Suprapubic skin (tissue), 4 donors: ENCODE measurements around the gene TINAGL1.

Source experiments
- CTCF ChIP-seq, 2 donors: fragments of 200-600 bp in 1 of 2; fragments of 450-650 bp in 1 of 2; sonication (generic) in 1 of 2; IDR thresholded peaks; one replicate each; pipeline ENCODE4 v1.5.1; 2016 to 2019; ENCODE audit warnings: antibody characterized with exemption in 2 of 2, mild to moderate bottlenecking in 1 of 2, moderate library complexity in 1 of 2
- EP300 ChIP-seq: sonication (generic); formaldehyde crosslinking; IDR thresholded peaks from one replicate; pipeline ENCODE4 v1.6.1; 2017; ENCODE audit warnings: antibody characterized with exemption
- POLR2A ChIP-seq, 2 donors: fragments of 450-650 bp; IDR thresholded peaks; one replicate each; pipeline ENCODE4 v1.6.1; 2017; ENCODE audit warnings: antibody characterized with exemption in 2 of 2, mild to moderate bottlenecking in 2 of 2, moderate library complexity in 2 of 2
- POLR2AphosphoS5 ChIP-seq, 3 donors: sonication (generic); formaldehyde crosslinking; IDR thresholded peaks; one replicate each; pipeline ENCODE4 v1.6.1; 2017; ENCODE audit warnings: antibody characterized with exemption in 3 of 3

GRCh38 chr1:31572323-31573104 lies 3.8 kb upstream of the TINAGL1 start:
- no peak for TF ChIP-seq CTCF (IDR thresholded peaks at IDR 0.05)
- no peak for TF ChIP-seq POLR2A (IDR thresholded peaks at IDR 0.05)
- TF ChIP-seq EP300, result no peak
- TF ChIP-seq POLR2AphosphoS5 (IDR thresholded peaks at IDR 0.05), result peak in 1 of 3 donors; percentile 39
